ENCODE measurements around the gene MXRA8. TPM values are rescaled to one million over a fixed set of nuclear protein-coding genes. Genes with fewer than 3 reads are reported as not detected.

Gene MXRA8
- total RNA-seq, 2 experiments from 2014 or later, result 1.6 to 2.9 TPM

DNA sequence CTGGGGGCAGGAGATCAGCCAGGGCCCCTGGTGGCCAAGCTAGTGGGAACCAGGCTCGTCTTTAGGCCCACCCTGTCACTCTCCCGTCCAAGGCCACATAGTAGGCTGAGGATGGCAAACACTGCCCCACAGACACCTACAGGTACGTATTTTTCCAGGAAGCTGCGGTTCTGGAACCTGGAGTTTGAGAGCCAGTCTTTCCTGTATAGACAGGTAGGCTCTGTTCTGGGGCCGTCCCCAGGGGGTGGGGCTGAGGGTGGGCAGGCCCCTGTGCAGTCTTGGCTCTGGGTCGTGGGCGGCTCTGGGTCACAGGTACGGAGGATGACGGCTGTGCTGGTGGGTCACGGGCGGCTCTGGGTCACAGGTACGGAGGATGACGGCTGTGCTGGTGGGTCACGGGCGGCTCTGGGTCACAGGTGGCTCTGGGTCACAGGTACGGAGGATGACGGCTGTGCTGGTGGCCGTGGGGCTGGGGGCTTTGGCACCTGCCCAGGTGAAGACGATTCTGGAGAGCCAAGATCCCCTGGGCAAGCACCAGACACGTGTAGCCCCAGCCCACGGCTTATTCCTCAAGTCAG is 47.8 kb downstream of the MXRA8 start:
- Mint-ChIP-seq H3K9me3 (no peaks in the 10 kb centered on the region), H3K4me3 (peak overlapping the region; percentile 71), H3K36me3 (ENCODE audit: low read depth) (peaks cover 29% of the 10 kb centered on the region), H3K27me3 (no peaks in the 10 kb centered on the region), H3K27ac (peak overlapping the region; percentile 36), H3K4me1 (ENCODE audit: low read depth) (peaks cover 20% of the 10 kb centered on the region)
- no peak for ATAC-seq (ENCODE audit: poor library complexity)
- no peak for DNase-seq
- ChIA-PET POLR2A (interaction anchor here (0.9 to 1.5 kb wide), 2 partner anchors 15 to 65 kb away, joined by 3 to 4 read pairs; no protein-coding TSS in a partner anchor), CTCF (no interaction called here)
- H3K27ac ChIP-seq (ENCODE audit: low read depth in 1 of 2, low read length in 2 of 2), result no peak overlapping the region
- TF ChIP-seq, protein P1, sequence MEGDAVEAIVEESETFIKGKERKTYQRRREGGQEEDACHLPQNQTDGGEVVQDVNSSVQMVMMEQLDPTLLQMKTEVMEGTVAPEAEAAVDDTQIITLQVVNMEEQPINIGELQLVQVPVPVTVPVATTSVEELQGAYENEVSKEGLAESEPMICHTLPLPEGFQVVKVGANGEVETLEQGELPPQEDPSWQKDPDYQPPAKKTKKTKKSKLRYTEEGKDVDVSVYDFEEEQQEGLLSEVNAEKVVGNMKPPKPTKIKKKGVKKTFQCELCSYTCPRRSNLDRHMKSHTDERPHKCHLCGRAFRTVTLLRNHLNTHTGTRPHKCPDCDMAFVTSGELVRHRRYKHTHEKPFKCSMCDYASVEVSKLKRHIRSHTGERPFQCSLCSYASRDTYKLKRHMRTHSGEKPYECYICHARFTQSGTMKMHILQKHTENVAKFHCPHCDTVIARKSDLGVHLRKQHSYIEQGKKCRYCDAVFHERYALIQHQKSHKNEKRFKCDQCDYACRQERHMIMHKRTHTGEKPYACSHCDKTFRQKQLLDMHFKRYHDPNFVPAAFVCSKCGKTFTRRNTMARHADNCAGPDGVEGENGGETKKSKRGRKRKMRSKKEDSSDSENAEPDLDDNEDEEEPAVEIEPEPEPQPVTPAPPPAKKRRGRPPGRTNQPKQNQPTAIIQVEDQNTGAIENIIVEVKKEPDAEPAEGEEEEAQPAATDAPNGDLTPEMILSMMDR (IDR thresholded peaks at IDR 0.05), result no peak
- H3K27me3 ChIP-seq (ENCODE audit: control insufficient read depth in 1 of 2, insufficient read depth in 2 of 2, low read length in 2 of 2), result no peaks in the 10 kb centered on the region
- intact Hi-C loops (cut with DNase I, micrococcal nuclease), result no loop called here
- H3K4me3 ChIP-seq (ENCODE audit: low read length), result no peak overlapping the region
- H3K9me3 ChIP-seq (ENCODE audit: control insufficient read depth in 1 of 2, insufficient read depth in 1 of 2, low read length in 2 of 2), result no peaks in the 10 kb centered on the region
- H3K4me1 ChIP-seq (ENCODE audit: insufficient read depth, low read length), result peaks cover 39% of the 10 kb centered on the region
- peaks cover 51% of the 10 kb centered on the region for H3K36me3 ChIP-seq (ENCODE audit: insufficient read depth, low read length)

DNA sequence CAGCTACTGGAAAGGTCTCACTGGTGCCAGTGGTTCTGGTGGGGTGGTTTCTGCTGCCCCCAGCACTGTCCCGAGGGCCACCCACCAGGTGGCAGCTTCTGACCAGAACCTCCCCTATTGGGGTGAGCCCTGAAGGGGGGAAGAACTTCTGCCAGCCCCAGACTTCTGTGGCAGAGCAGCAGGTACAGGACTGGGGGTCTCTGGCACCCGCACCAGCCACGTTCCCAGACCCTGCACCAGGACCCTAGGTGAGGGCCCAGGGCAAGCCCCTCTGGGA is 48.3 kb downstream of the MXRA8 start:
- CTCF ChIA-PET, result no interaction called here
- Mint-ChIP-seq H3K27ac (peak overlapping the region; percentile 36), H3K4me3 (peak overlapping the region; percentile 71), H3K36me3 (ENCODE audit: low read depth) (peaks cover 26% of the 10 kb centered on the region), H3K4me1 (ENCODE audit: low read depth) (peaks cover 25% of the 10 kb centered on the region), H3K9me3 (no peaks in the 10 kb centered on the region), H3K27me3 (no peaks in the 10 kb centered on the region)
- Histone ChIP-seq H3K9me3 (ENCODE audit: control insufficient read depth in 1 of 2, insufficient read depth in 1 of 2, low read length in 2 of 2) (no peaks in the 10 kb centered on the region), H3K36me3 (ENCODE audit: insufficient read depth, low read length) (peaks cover 48% of the 10 kb centered on the region), H3K4me3 (ENCODE audit: low read length) (no peak overlapping the region), H3K27me3 (ENCODE audit: control insufficient read depth in 1 of 2, insufficient read depth in 2 of 2, low read length in 2 of 2) (no peaks in the 10 kb centered on the region), H3K4me1 (ENCODE audit: insufficient read depth, low read length) (peaks cover 41% of the 10 kb centered on the region), H3K27ac (ENCODE audit: low read depth in 1 of 2, low read length in 2 of 2) (peak overlapping the region in 1 of 2 donors; percentile 4)
- intact Hi-C loops (cut with DNase I, micrococcal nuclease), result no loop called here
- POLR2A ChIA-PET, result interaction anchor here (0.9 to 1.5 kb wide), 2 partner anchors 15 to 65 kb away, joined by 3 to 4 read pairs; no protein-coding TSS in a partner anchor
- ATAC-seq (ENCODE audit: poor library complexity), result no peak
- no peak for DNase-seq
- TF ChIP-seq, protein P1 (IDR thresholded peaks at IDR 0.05), result no peak

DNA sequence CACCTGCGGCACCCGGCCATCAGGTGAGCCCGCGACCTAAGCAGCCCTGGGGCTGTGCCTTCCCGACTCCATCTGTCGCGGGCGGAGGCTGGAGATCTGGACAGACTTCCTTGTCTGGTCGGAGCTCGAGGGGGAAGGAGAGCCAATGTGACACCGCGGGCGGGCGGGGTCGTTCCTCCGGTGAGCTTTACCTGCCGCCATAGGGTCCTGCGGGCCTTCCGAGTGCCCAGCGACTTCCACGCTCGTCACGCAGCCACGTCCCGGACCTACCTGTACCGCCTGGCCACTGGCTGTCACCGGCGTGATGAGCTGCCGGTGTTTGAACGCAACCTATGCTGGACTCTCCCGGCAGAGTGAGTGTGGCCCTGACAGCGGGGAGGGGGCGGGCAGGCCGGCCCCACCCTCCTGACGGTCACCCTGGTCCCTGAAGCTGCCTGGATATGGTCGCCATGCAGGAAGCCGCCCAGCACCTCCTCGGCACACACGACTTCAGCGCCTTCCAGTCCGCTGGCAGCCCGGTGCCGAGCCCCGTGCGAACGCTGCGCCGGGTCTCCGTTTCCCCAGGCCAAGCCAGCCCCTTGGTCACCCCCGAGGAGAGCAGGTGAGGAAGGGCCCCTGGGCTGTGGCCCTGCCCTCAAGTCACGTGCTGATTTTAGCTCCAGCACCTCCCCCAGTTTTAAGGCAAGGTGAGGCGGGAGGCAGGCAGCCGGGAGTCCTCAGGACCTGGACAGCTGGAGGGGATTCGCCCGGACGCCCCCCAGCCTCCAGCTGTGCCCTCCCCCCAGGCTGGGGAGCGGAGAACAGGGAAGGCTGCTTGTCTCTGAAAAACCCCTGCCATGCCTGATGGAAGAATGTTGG is 48.9 kb downstream of the MXRA8 start:
- peak overlapping the region; percentile 76 for H3K4me3 Mint-ChIP-seq
- H3K27ac ChIP-seq (ENCODE audit: low read depth in 1 of 2, low read length in 2 of 2), result peak overlapping the region; percentile 22 to 59
- peak in 2 of 14 experiments; percentile 44 to 57 for DNase-seq
- no peaks in the 10 kb centered on the region for H3K9me3 Mint-ChIP-seq
- H3K27ac Mint-ChIP-seq, result peak overlapping the region; percentile 83
- peaks cover 43% of the 10 kb centered on the region for H3K4me1 ChIP-seq (ENCODE audit: insufficient read depth, low read length)
- H3K4me1 Mint-ChIP-seq (ENCODE audit: low read depth), result peaks cover 25% of the 10 kb centered on the region
- ChIA-PET POLR2A (interaction anchor here (0.9 to 1.5 kb wide), 2 partner anchors 16 to 66 kb away, joined by 3 to 4 read pairs; no protein-coding TSS in a partner anchor), CTCF (no interaction called here)
- TF ChIP-seq, protein P1 (IDR thresholded peaks at IDR 0.05), result no peak
- no peaks in the 10 kb centered on the region for H3K27me3 Mint-ChIP-seq
- ATAC-seq (ENCODE audit: poor library complexity), result no peak
- intact Hi-C loops (cut with DNase I, micrococcal nuclease), result loop anchor here (5.0 to 10.0 kb wide), 4 partner anchors 65 to 275 kb away; partner anchors contain the start of genes AURKAIP1 (in 1 of the 2) and C1orf159 (in 1 of the 2)
- peaks cover 42% of the 10 kb centered on the region for H3K36me3 ChIP-seq (ENCODE audit: insufficient read depth, low read length)
- peak overlapping the region; percentile 60 for H3K4me3 ChIP-seq (ENCODE audit: low read length)
- no peaks in the 10 kb centered on the region for H3K9me3 ChIP-seq (ENCODE audit: control insufficient read depth in 1 of 2, insufficient read depth in 1 of 2, low read length in 2 of 2)
- H3K27me3 ChIP-seq (ENCODE audit: control insufficient read depth in 1 of 2, insufficient read depth in 2 of 2, low read length in 2 of 2), result no peaks in the 10 kb centered on the region
- H3K36me3 Mint-ChIP-seq (ENCODE audit: low read depth), result peaks cover 23% of the 10 kb centered on the region
